Fibroblast of pulmonary artery (primary cell): ENCODE measurements around the gene NUCB1.
A peak's percentile ranks its signal among the peaks of the same experiment; 100 is the strongest.
"Not testable (repeated sequence)": the region's sequence is repeated elsewhere in the genome, so short reads cannot be mapped to it uniquely, and the experiment has no call there.

ENCODE experiments used
- DNase-seq: peaks from one replicate; pipeline ENCODE4 v3.0.0-alpha.2; 2010; ENCODE audit warnings: low read depth
- H3K4me3 ChIP-seq: replicated peaks from 2 replicates; pipeline ENCODE4 v1.5.1; 2011; ENCODE audit warnings: low read depth, mild to moderate bottlenecking, control low read depth, low read length, moderate library complexity
- CTCF ChIP-seq: IDR thresholded peaks from 2 replicates; pipeline ENCODE4 v1.5.1; 2011; ENCODE audit warnings: mild to moderate bottlenecking, control low read depth, low read length, inconsistent platforms; ENCODE audit errors: missing control alignments

Gene NUCB1

GRCh38 chr19:48874303-48875135 lies 25.6 kb upstream of the NUCB1 start:
- no peak for TF ChIP-seq CTCF
- peak overlapping the region; percentile 92 for H3K4me3 ChIP-seq
- peak; percentile 63 for DNase-seq

GRCh38 chr19:48876043-48876981 lies 23.8 kb upstream of the NUCB1 start:
- peak; percentile 47 for DNase-seq
- H3K4me3 ChIP-seq = peak overlapping the region; percentile 92

- no peak for DNase-seq
- no peak for TF ChIP-seq CTCF
- H3K4me3 ChIP-seq = no peak overlapping the region
Measured at GRCh38 chr19:48877855-48878195, 22.3 kb upstream of the NUCB1 start.

- H3K4me3 ChIP-seq = no peak overlapping the region
- no peak for TF ChIP-seq CTCF
- peak; percentile 95 for DNase-seq
Measured at GRCh38 chr19:48878196-48879024, 21.7 kb upstream of the NUCB1 start.

GRCh38 chr19:48879025-48879637 lies 21.0 kb upstream of the NUCB1 start:
- no peak for DNase-seq
- H3K4me3 ChIP-seq = no peak overlapping the region
- TF ChIP-seq CTCF = no peak

- H3K4me3 ChIP-seq, DNase-seq: not testable (repeated sequence)
Measured at GRCh38 chr19:48879696-48880095, 20.4 kb upstream of the NUCB1 start.

GRCh38 chr19:48881741-48882657 lies 18.1 kb upstream of the NUCB1 start:
- no peak overlapping the region for H3K4me3 ChIP-seq
- no peak for TF ChIP-seq CTCF
- DNase-seq = no peak
